Osteoblast (primary cell): Measurements from ENCODE around the gene DHRS1. TPM values are rescaled to one million over a fixed set of nuclear protein-coding genes. Genes with fewer than 3 reads are reported as not detected.

Experiments
- DNase-seq: peaks from one replicate; pipeline ENCODE4 v3.0.0; 2011; ENCODE audit warnings: low spot score, mixed read lengths; ENCODE audit not compliant: insufficient read length; ENCODE audit errors: missing footprints
- H2AFZ ChIP-seq: 2 replicates; pipeline ENCODE4 v1.6.0; 2011; ENCODE audit warnings: mild to moderate bottlenecking, low read length
- H3K27ac ChIP-seq: 2 replicates; pipeline ENCODE4 v1.5.1; 2011; ENCODE audit warnings: mild to moderate bottlenecking, low read depth, low read length, moderate library complexity
- H3K27me3 ChIP-seq: 2 replicates; pipeline ENCODE4 v1.6.0; 2012; ENCODE audit warnings: mild to moderate bottlenecking, control low read depth, inconsistent platforms, low read length, moderate library complexity; ENCODE audit not compliant: insufficient read depth
- H3K36me3 ChIP-seq: 2 replicates; pipeline ENCODE4 v1.5.1; 2011; ENCODE audit warnings: mild to moderate bottlenecking, low read length, control low read depth, moderate library complexity; ENCODE audit not compliant: insufficient read depth
- H3K4me1 ChIP-seq: 2 replicates; pipeline ENCODE4 v1.5.1; 2011; ENCODE audit warnings: mild to moderate bottlenecking, low read length, control low read depth, moderate library complexity; ENCODE audit not compliant: insufficient read depth
- H3K4me2 ChIP-seq: 2 replicates; pipeline ENCODE4 v1.6.0; 2011; ENCODE audit warnings: mild to moderate bottlenecking, low read length; ENCODE audit not compliant: insufficient read depth
- H3K4me3 ChIP-seq: fragments of 200-600 bp; sonication (generic); 3 replicates; pipeline ENCODE4 v1.5.1; 2012; ENCODE audit warnings: mild to moderate bottlenecking, low read length, inconsistent platforms; ENCODE audit not compliant: insufficient read depth
- H3K79me2 ChIP-seq: 2 replicates; pipeline ENCODE4 v1.6.0; 2012; ENCODE audit warnings: mild to moderate bottlenecking, low read length, control low read depth, inconsistent platforms; ENCODE audit not compliant: insufficient read depth
- H3K9me3 ChIP-seq: 2 replicates; pipeline ENCODE4 v1.5.1; 2011; ENCODE audit warnings: low read depth, low read length, control low read depth
- H4K20me1 ChIP-seq: 2 replicates; pipeline ENCODE4 v1.6.0; 2012; ENCODE audit warnings: mild to moderate bottlenecking, low read length, control low read depth; ENCODE audit not compliant: insufficient read depth
- CTCF ChIP-seq: IDR thresholded peaks from 2 replicates; pipeline ENCODE4 v1.5.1; 2011; ENCODE audit warnings: mild to moderate bottlenecking, low read depth, low read length, moderate library complexity; ENCODE audit errors: extremely low read depth
- total RNA-seq: library from RNA; depleted of rRNA; stranded (reverse); fragments of >200 nt; gene quantifications from 2 replicates; pipeline ENCODE4 v1.2.3, GENCODE V29; 2012

Gene DHRS1
- total RNA-seq, 1 donor, result 9.8 TPM

- peaks cover 4% of the 10 kb centered on the region for H4K20me1 ChIP-seq
Observed at GRCh38 chr14:24327303-24327702, 27.7 kb upstream of the DHRS1 start.

GRCh38 chr14:24325963-24326362 lies 26.4 kb upstream of the DHRS1 start:
- Histone ChIP-seq H3K27me3 (no peaks in the 10 kb centered on the region), H3K9me3 (no peaks in the 10 kb centered on the region), H3K27ac (no peak overlapping the region), H2AFZ (no peak overlapping the region), H3K4me1 (no peaks in the 10 kb centered on the region), H3K79me2 (no peaks in the 10 kb centered on the region), H3K4me3 (no peak overlapping the region), H3K4me2 (no peak overlapping the region), H3K36me3 (peaks cover 11% of the 10 kb centered on the region), H4K20me1 (peaks cover 4% of the 10 kb centered on the region)
- TF ChIP-seq CTCF, result no peak
- peak; percentile 71 for DNase-seq

More at GRCh38 chr14:24327303-24327702, 27.7 kb upstream of the DHRS1 start:
- no peak for DNase-seq
- Histone ChIP-seq H3K4me3 (no peak overlapping the region), H2AFZ (no peak overlapping the region), H3K4me2 (no peak overlapping the region), H3K9me3 (no peaks in the 10 kb centered on the region), H3K79me2 (no peaks in the 10 kb centered on the region), H3K27me3 (no peaks in the 10 kb centered on the region), H3K36me3 (peaks cover 11% of the 10 kb centered on the region), H3K4me1 (peaks cover under 1% of the 10 kb centered on the region), H3K27ac (no peak overlapping the region)
- TF ChIP-seq CTCF, result no peak

- Histone ChIP-seq H3K36me3 (peaks cover 11% of the 10 kb centered on the region), H3K4me2 (no peak overlapping the region), H3K27me3 (no peaks in the 10 kb centered on the region), H3K4me3 (no peak overlapping the region), H3K4me1 (no peaks in the 10 kb centered on the region), H3K9me3 (no peaks in the 10 kb centered on the region), H2AFZ (no peak overlapping the region), H3K79me2 (no peaks in the 10 kb centered on the region), H3K27ac (no peak overlapping the region), H4K20me1 (peaks cover 4% of the 10 kb centered on the region)
- no peak for TF ChIP-seq CTCF
- no peak for DNase-seq
Observed at GRCh38 chr14:24325041-24325530, 25.5 kb upstream of the DHRS1 start.

- H3K36me3 ChIP-seq, result peaks cover 11% of the 10 kb centered on the region
- no peak overlapping the region for H3K4me2 ChIP-seq
- no peak overlapping the region for H3K27ac ChIP-seq
- no peak overlapping the region for H2AFZ ChIP-seq
- no peaks in the 10 kb centered on the region for H3K4me1 ChIP-seq
- H3K27me3 ChIP-seq, result no peaks in the 10 kb centered on the region
- no peaks in the 10 kb centered on the region for H3K79me2 ChIP-seq
- H3K4me3 ChIP-seq, result no peak overlapping the region
- TF ChIP-seq CTCF, result no peak
- peak; percentile 65 for DNase-seq
- H3K9me3 ChIP-seq, result no peaks in the 10 kb centered on the region
- peaks cover 4% of the 10 kb centered on the region for H4K20me1 ChIP-seq
Observed at GRCh38 chr14:24324024-24324423, 24.4 kb upstream of the DHRS1 start.
